Measurements from ENCODE around the gene TACC2. TPM values are rescaled to one million over a fixed set of nuclear protein-coding genes. Genes with fewer than 3 reads are reported as not detected.

TACC2 gene
- total RNA-seq, 1 donor from 2014 or later = 32.2 TPM

GRCh38 chr10:122222638-122223037 lies 233.7 kb downstream of the TACC2 start:
- DNase-seq (ENCODE audit: low spot score) = no peak
- Mint-ChIP-seq H3K27me3 (ENCODE audit: unreplicated experiment) (no peaks in the 10 kb centered on the region), H3K27ac (ENCODE audit: unreplicated experiment) (no peak overlapping the region), H3K4me3 (ENCODE audit: unreplicated experiment) (no peak overlapping the region), H3K4me1 (ENCODE audit: unreplicated experiment) (peaks cover 10% of the 10 kb centered on the region), H3K9me3 (ENCODE audit: unreplicated experiment) (no peaks in the 10 kb centered on the region), H3K36me3 (ENCODE audit: low read depth, unreplicated experiment) (peaks cover 24% of the 10 kb centered on the region)
- TF ChIP-seq, protein P1, sequence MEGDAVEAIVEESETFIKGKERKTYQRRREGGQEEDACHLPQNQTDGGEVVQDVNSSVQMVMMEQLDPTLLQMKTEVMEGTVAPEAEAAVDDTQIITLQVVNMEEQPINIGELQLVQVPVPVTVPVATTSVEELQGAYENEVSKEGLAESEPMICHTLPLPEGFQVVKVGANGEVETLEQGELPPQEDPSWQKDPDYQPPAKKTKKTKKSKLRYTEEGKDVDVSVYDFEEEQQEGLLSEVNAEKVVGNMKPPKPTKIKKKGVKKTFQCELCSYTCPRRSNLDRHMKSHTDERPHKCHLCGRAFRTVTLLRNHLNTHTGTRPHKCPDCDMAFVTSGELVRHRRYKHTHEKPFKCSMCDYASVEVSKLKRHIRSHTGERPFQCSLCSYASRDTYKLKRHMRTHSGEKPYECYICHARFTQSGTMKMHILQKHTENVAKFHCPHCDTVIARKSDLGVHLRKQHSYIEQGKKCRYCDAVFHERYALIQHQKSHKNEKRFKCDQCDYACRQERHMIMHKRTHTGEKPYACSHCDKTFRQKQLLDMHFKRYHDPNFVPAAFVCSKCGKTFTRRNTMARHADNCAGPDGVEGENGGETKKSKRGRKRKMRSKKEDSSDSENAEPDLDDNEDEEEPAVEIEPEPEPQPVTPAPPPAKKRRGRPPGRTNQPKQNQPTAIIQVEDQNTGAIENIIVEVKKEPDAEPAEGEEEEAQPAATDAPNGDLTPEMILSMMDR (IDR thresholded peaks at IDR 0.05; ENCODE audit: unreplicated experiment) = no peak

GRCh38 chr10:122224159-122224558 lies 235.2 kb downstream of the TACC2 start:
- H3K9me3 Mint-ChIP-seq (ENCODE audit: unreplicated experiment) = no peaks in the 10 kb centered on the region
- peaks cover 18% of the 10 kb centered on the region for H3K36me3 Mint-ChIP-seq (ENCODE audit: low read depth, unreplicated experiment)
- DNase-seq (ENCODE audit: low spot score) = no peak
- no peaks in the 10 kb centered on the region for H3K27me3 Mint-ChIP-seq (ENCODE audit: unreplicated experiment)
- peaks cover 10% of the 10 kb centered on the region for H3K4me1 Mint-ChIP-seq (ENCODE audit: unreplicated experiment)
- TF ChIP-seq, protein P1 (IDR thresholded peaks at IDR 0.05; ENCODE audit: unreplicated experiment) = no peak
- H3K4me3 Mint-ChIP-seq (ENCODE audit: unreplicated experiment) = no peak overlapping the region
- no peak overlapping the region for H3K27ac Mint-ChIP-seq (ENCODE audit: unreplicated experiment)

DNA sequence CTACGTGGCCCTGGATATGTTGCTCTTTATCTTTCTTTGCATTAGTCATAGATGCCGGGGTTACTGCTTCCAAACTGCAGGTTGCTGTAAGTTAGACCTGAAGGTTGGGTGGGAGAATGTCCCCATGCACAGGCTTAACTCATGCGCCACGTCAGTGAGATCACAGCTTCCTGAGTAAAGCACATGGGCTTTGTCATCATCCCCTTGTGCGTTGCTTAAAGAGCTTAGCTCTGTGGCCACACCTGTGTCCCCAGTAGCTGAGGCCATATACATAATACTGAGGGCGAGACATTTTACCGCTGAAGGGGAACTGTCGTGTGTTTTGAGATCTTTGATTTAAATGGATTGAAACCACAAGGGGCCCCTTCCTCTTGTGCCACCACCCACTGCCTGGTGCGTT lies 236.4 kb downstream of the TACC2 start:
- H3K27ac Mint-ChIP-seq (ENCODE audit: unreplicated experiment) = no peak overlapping the region
- H3K36me3 Mint-ChIP-seq (ENCODE audit: low read depth, unreplicated experiment) = peaks cover 26% of the 10 kb centered on the region
- TF ChIP-seq, protein P1 (IDR thresholded peaks at IDR 0.05; ENCODE audit: unreplicated experiment) = no peak
- DNase-seq (ENCODE audit: low spot score) = no peak
- H3K4me3 Mint-ChIP-seq (ENCODE audit: unreplicated experiment) = no peak overlapping the region
- H3K9me3 Mint-ChIP-seq (ENCODE audit: unreplicated experiment) = no peaks in the 10 kb centered on the region
- H3K27me3 Mint-ChIP-seq (ENCODE audit: unreplicated experiment) = no peaks in the 10 kb centered on the region
- peaks cover 10% of the 10 kb centered on the region for H3K4me1 Mint-ChIP-seq (ENCODE audit: unreplicated experiment)

GRCh38 chr10:122227754-122228153 lies 238.8 kb downstream of the TACC2 start:
- Mint-ChIP-seq H3K27ac (ENCODE audit: unreplicated experiment) (no peak overlapping the region), H3K27me3 (ENCODE audit: unreplicated experiment) (no peaks in the 10 kb centered on the region), H3K36me3 (ENCODE audit: low read depth, unreplicated experiment) (peaks cover 30% of the 10 kb centered on the region), H3K9me3 (ENCODE audit: unreplicated experiment) (no peaks in the 10 kb centered on the region), H3K4me3 (ENCODE audit: unreplicated experiment) (no peak overlapping the region), H3K4me1 (ENCODE audit: unreplicated experiment) (peaks cover 10% of the 10 kb centered on the region)
- TF ChIP-seq, protein P1 (IDR thresholded peaks at IDR 0.05; ENCODE audit: unreplicated experiment) = no peak
- DNase-seq (ENCODE audit: low spot score) = no peak

- TF ChIP-seq, protein P1 (IDR thresholded peaks at IDR 0.05; ENCODE audit: unreplicated experiment) = no peak
- no peaks in the 10 kb centered on the region for H3K9me3 Mint-ChIP-seq (ENCODE audit: unreplicated experiment)
- peaks cover 3% of the 10 kb centered on the region for H3K27me3 Mint-ChIP-seq (ENCODE audit: unreplicated experiment)
- no peak for DNase-seq (ENCODE audit: low spot score)
- peak overlapping the region; percentile 12 for H3K4me3 Mint-ChIP-seq (ENCODE audit: unreplicated experiment)
- peaks cover 30% of the 10 kb centered on the region for H3K36me3 Mint-ChIP-seq (ENCODE audit: low read depth, unreplicated experiment)
- no peak overlapping the region for H3K27ac Mint-ChIP-seq (ENCODE audit: unreplicated experiment)
- peaks cover 10% of the 10 kb centered on the region for H3K4me1 Mint-ChIP-seq (ENCODE audit: unreplicated experiment)
Measured at GRCh38 chr10:122229666-122230065, 240.7 kb downstream of the TACC2 start.
